Measurements from ENCODE around the gene CORO2A. TPM values are rescaled to one million over a fixed set of nuclear protein-coding genes. Genes with fewer than 3 reads are reported as not detected.

Gene CORO2A
- polyA plus RNA-seq, 4 donors = 2.1 to 2.8 (median 2.1) TPM

DNA sequence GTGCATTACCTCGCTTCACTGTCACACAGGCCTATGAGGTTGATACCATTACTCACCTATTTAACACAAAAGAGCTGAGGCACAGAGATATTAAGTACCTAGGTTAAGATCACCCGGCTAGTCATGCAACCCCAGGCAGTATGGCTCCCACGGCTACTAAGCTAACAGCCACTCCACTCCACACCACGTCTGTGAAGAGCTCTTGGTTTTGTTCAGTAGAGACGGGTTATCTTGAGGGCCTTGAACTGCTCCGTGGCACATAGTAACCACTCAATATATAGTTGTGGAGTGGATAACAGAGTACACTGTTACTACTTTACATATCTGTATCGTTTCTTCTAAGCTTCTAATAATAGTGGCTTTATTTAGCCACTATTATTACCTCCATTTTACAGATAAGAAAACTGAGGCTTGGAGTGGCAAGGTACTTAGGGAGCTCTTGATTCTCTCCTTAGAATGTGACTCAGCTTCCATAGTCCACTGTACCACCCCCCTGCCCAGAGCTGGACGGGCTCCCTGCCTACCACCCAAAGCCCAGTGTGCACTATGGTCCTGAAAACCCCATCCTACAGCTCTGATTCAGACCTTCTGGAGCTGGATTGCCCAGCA is 1.0 kb upstream of the CORO2A start:
- no peak for DNase-seq (ENCODE audit: low read depth in 4 of 4, low spot score in 2 of 4)

DNA sequence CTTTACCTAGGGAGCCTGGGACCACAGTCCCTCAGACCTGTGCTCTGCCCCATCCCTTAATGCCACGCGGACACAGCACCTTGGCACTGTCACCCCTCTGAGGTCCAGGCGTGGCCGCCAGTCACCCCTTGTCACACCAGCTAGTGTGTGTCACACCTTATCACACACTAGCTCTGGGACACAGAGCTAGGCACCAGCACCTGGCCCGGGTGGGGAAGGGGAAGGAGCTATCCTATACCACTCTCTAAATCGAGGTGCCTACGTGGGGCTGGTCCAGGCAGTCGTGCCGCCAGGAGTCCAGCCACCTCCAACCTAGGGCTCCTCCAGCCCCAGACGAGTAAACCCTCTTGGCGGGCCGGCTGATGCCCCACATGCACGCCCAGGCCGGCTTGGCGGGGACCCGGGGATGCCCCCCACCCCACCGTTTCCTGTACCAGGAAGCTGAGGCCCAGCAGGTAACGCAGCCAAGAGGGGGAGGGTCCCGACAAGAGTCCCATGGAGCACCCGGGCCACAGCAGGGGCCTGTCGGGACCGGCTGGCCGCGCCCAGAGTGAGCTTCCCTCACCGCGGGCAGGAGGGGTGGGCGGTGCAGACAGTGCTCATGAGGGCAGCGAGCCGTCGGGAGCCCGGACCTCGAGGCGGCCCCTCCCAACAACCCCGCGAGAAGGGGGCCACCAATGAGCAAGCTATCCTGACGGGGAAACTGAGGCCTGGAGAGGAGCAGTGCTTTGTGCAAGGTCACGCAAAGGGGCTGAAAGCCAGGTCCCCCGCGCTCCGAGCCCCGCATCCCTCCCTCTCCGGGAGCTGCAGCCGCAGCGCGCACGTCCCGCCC is 550 bp downstream of the CORO2A start:
- DNase-seq (ENCODE audit: low read depth in 4 of 4, low spot score in 2 of 4) = no peak

DNA sequence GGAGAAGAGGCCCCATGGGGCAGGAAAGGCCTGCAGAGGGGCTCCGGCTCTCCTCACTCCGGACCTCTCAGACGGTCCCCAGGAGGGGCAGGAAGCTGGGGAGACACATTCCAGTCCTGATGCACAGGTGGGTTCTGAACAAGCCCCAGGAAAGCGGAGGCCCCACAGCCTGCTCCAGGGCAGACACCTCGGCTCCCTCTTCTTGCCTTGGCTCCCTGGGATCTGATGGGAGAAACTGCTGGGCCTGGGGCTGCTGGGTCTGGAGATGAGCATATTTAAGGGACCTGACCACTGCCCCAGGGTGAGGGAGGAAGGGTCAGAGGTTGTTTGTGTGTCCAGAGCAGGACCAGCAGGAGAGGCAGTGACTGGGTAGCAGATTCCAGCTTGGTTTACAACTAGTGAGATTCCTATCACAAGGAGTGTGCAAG is 1.2 kb downstream of the CORO2A start:
- DNase-seq (ENCODE audit: low read depth in 4 of 4, low spot score in 2 of 4) = no peak

DNA sequence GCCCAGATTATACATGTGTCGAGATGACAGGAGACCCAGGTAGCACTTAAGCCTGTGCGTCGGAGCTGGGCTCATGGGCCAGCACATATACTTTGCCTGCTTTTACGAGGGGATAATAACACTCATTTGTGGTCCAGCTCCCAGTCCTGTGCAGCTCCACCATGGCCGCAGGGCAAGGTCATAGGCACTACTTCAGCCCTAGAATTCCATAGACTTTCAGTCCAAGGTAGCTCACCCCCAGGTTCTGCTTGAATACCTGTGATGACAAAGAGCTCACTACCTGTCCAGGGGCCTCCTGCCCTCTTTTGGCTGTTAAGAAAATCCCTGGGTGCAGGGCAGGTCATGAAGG is 1.7 kb downstream of the CORO2A start:
- DNase-seq (ENCODE audit: low read depth in 4 of 4, low spot score in 2 of 4) = no peak

DNA sequence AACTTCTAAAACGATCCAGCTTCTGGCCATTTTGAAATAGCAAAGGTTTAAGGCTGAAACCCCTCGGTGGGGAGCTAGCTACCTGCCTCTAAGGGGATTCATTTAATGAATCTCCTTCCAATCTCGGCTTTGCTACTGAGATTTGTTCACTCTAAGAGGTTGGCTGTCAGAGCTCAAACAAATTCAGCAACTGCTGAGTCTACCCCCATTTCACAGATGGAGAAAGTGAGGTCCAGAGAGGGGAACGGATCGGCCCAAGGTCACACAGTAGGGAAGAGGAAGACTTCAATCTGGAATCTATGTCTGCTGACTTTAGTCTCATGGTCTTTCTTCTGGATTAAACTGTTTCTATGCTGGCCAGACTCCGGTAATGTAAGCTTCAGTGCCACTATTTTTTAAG is 3.0 kb downstream of the CORO2A start:
- no peak for DNase-seq (ENCODE audit: low read depth in 4 of 4, low spot score in 2 of 4)

DNA sequence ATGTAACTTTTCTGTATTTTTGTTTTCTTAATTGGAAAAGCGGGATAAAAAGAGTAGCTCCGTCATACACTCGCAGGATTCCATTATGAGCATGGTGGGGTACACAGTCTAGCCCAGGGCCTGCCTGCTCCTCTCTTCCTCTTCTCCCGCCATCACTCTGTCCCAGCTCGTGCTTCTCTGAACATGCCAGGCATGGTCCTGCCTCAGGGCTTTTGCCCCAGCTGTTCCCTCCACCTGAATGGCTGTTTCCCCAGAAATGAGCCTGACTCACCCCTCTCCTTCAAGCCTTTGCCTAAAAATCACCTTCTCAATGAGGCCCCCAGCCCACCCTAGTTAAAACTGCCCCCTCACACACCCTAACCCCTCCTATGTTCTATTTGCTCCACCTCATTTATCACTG is 4.5 kb downstream of the CORO2A start:
- no peak for DNase-seq (ENCODE audit: low read depth in 4 of 4, low spot score in 2 of 4)

DNA sequence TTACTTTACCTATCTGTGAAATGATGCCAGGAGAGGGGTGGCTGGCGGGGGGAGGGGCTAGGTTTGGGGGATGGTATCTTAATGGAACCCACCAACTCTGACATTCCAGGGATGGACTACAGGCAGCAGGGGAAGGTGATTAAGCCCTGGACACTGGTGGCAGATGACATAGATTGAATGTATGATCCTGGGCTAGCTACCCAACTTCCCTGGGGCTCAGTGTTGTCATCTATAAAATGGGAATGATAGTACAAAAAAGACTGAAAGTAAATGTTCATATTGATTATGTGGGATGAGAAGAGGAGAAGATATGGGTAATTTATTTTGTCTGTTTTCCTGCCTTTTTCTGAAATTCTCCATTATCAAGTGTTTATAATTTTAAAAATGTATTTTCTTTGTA is 6.2 kb downstream of the CORO2A start:
- DNase-seq (ENCODE audit: low read depth in 4 of 4, low spot score in 2 of 4) = no peak

DNA sequence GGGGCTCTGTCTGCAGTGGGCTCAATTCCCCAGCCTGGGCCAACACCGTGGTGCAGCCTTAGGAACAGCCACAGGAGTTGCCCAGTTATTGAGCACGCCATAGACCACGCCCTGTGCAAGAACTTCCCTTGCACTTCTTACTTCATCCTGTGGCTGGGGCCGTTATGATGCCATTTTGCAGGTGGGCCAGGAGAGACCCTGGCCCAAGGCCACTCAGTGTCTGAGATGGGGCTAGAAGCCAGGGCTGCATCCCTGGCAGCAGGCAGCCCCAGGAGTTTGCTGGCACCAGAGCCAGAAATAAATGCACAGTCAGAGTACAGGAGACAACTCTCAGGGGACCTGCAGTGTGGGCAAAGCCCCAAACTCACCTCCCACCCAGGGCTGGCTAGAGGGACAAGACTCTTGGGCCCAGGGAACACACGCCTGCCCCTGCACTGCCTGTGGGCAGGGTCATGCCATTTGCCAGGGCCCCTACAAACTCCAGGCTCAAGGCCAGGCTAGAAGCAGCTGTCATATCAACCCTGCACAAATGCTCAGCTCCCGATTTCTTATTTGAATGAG is 6.7 kb downstream of the CORO2A start:
- DNase-seq (ENCODE audit: low read depth in 4 of 4, low spot score in 2 of 4) = no peak

DNA sequence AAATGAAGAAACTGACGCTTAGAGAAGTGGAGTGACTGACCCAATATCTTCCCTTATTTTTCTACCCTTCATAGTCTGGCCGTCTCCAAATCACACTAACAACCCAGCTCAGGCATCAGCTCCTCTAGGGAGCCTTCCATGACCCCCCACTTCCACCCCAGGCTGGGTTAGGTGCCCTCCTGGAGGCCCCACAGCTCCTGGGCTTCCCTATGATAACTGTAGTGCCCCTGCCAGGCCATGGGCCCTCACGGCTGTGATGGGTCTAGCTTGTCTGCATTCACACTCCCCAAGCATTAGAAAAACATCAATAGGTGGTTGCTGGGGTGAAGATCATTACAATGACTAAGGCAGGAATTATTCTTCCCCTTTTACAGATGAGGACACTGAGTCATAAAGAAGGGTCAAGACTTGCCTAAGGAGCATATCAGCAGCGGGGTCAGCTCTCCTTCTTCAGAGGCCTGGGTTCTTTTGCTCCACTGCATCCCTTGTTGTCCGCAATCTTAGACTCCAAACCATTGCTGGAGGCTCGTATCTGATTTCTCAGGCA is 7.3 kb downstream of the CORO2A start:
- DNase-seq (ENCODE audit: low read depth in 4 of 4, low spot score in 2 of 4) = no peak

DNA sequence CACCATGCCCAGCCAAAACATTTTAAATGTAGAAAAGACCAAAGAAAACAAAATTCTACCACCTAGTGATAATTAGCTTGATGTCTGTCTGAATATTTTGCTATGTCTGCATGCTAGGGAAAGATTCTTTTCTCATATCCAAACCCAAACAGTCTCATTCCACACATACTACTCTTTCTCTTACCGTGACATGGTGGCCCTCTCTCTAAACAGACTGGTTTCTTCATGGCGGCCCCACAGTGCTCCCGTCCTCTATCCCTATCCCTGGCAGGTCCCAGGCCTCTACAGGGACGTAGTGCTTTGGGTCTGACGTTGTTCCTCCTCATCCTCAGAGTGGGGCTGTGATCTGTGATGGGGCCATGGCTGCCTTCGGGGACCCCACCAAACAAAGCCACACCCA is 8.1 kb downstream of the CORO2A start:
- no peak for DNase-seq (ENCODE audit: low read depth in 4 of 4, low spot score in 2 of 4)

DNA sequence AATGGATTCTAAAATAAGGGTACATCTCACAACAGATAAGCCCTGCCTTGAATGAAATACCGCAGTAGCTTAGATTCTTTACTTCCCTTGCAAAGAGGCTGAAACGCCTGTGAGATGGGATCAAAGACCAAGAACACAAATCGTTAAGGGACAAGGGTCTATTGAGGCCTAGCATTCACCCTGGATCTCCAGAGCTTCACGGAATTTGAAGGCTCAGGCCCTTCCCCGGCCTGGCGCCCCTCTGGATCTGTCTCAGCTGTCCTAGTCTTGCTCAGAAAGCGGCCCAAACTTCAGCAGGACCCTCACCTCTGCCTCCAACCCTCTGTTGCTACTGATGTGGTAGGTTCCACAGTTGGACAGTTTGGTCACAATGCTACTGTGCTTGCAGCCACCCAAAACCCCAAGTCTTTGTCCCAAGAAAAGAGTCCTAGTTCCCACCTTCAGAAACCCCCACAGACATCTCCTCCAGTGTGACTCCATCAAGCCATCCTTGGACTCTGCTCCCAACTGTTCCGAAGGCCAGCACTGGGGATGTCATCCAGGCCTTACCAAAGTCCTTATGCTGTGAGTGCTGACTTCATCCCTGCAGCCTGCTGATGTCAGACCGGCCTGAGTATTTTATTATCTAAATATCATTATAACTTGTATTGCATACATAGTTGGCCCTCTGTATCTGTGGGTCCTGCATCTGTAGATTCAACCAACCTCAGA is 9.4 kb downstream of the CORO2A start:
- DNase-seq (ENCODE audit: low read depth in 4 of 4, low spot score in 2 of 4) = no peak

DNA sequence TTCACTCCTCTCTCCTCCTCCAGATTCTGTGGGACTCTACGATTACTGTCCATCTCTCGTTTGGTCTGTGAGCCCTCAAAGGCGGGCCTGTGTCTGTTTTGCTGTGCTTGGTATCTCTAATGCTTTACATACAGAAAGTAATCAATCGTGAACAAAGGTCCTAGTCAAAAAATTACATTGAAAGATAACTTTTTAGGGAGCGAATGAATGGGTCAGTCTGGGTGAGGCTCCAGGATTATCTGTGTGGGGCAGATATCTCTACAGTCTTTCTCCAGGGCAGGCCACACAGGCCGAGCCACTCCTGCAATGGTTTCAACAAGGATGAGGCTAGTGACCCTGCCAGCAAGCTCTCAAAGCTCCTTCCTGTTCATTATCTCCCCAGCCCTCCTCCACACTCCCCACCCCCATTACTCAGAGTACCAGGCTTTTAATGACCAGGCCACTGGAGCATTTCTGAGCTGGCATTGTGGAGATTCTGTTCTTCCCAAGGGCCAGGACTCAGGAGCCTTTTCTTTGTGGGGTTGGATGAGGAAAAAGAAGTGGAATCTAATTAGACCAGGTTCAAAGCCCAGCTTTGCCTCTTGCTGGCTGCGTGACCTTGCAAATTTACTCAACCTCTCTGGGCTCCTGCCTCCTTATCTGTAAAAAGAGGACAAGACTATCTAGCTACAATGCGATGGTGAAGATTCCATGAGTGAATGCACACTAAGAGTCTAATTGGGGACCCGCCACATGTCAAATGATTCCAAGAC is 10.2 kb downstream of the CORO2A start:
- DNase-seq (ENCODE audit: low read depth in 4 of 4, low spot score in 2 of 4) = no peak

DNA sequence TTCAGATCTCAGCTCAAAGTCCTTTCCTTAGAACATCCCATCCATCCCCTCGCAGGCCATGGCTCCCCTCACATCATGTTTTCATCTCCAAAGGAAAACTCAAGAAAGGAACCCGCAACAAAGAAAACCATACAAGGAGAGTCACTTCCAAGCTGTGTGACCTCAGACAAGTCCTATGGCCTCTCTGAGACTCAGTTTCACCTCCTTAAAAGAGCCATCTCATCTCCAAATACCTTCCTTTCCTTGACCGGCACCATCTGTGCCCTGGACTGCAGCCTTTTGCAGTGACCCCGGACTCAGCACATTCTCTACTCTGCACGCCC is 10.7 kb downstream of the CORO2A start:
- DNase-seq (ENCODE audit: low read depth in 4 of 4, low spot score in 2 of 4) = no peak

DNA sequence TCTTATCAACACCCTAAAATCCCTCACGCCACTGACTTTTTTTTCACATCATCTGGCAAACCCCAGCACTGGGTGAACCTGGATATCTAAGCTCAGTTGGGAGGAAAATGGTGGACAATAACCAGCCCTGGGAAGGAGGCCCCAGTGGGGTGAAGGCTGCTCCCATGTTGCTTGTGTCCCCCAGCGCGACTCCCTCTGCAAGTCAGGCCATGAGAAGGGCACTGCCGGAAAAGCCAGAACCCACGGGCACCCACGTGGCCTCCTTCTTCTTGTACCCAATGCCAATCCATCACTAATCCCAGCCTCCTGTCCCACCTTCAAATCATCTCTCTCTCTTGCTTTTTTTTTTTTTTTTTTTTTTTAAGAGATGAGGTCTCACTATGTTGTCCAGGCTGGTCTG is 11.4 kb downstream of the CORO2A start:
- no peak for DNase-seq (ENCODE audit: low read depth in 4 of 4, low spot score in 2 of 4)

DNA sequence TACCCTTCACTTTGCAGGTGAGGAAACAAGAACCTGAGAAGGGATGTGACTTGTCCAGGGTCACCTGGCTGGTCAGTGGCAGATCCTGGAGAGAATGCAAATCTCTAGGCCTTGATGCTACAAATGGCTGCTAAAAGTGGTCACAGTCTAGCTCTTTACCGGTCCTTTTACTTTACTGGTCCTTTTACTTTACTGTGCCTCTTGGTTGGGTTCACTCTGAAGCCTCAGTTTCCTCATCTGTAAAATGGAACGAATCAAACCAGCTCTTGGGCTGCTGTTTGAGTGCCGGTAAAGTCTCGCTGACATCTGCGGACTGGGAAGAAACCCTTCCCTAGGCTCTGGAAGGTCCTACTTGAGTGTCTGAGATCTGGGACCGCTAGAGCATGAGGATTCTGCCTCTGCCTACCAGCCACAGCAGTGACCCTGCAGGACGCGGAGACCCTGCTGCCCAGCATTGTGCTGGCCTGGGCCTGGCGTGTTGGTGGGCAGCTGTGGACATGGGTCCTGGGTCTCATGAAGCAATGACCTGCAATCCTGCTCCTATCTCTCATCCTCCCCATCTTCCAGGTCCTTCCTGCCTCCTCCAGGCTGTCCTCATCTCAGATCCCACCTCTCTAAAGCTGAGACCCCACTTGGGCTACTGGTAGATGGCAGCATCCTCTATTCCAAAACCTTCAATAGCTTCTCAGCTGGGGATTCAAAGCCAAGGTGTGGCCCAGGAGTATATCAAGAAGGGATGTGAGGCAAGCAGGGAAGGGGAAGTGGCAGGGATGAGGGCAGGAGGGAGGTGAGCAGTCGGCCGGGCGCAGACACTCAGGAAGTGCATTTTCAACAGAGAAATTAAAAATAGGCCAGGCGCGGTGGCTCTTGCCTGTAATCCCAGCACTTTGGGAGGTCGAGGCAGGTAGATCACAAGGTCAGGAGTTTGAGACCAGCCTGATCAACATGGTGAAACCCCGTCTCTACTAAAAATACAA is 13.3 kb downstream of the CORO2A start:
- no peak for DNase-seq (ENCODE audit: low read depth in 4 of 4, low spot score in 2 of 4)

DNA sequence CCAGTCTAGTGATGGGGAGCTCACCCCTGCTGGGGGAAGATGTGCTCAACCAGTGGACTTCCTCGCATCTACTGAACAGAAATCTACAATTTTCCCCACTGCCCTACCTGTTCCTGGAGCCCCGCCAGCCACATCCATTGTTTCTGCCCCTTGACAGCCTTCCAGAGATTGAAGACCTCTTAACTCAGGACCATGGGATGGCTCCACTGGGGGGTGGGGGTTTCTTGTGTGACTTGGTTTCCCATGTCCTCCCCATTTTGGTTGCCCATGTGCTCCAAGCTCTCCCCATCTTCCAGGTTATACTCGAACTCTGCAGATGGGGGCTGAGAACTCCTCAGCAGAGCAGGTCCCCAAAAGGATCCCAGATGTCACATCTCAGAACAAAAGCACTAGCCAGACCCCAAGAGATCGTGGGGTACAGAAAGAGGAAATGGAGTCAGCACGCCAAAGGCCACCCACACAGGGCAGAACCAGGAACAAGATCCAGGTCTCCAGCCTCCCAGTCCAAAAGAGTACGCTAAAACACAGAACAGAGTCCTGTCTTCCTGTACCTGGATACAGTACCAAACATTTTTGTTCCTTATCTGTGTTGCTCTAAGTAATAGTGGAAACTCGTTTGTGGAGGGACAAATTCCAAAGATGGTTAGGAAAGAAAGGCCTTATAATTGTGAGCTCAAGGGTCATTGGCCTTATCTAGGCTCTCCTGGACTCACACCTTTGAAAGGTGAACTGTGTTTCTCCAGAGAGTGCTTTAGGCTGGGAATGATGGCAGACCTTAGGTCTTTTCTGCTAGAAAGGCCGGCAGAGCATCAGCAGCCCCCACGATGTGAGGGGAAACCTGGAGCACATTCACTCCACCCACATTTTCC is 15.8 kb downstream of the CORO2A start:
- DNase-seq (ENCODE audit: low read depth in 4 of 4, low spot score in 2 of 4) = no peak

DNA sequence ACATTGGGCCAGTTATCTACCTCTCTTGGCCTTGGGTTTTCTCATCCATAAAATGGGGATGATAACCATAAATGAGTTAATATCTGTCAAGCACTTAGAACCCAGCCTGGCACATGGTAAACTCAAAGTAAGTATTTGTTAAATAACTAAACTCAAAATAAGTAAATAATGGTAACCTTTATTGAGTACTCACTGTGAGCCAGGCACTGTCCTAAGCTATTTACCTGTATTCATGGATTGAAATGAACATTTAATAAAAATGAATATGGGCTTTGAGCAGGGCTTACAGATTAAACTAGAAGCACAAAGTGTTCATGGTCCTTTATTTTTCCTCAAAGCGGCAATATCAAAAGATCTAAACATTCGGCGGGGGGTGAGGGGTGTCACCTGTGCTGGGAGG is 16.7 kb downstream of the CORO2A start:
- no peak for DNase-seq (ENCODE audit: low read depth in 4 of 4, low spot score in 2 of 4)

DNA sequence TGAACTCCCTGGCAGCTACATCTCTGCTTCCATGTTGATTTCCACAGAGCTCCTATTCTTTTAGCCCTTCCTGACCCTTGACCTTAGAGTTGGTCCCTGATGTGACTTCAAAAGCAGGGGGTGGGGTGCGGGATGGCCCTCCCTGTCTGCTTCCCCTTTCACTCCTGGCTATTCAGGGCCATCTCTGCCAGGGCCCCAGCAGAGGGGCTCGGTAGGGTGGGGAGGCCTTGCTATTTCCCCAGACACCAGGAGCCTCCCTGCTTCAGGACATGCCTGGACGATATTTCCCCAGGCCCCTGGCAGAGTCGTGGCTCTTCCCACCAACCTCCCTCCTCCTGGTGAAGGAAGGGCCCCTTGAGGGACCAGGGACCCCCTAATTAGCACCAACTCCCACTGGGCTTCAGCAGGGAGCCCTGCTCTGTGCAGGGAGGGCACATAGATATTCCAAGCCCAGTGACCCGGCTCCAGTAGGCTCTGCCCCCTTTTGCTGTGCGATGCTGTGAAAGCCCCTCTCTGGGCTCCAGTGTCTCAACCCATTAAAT is 17.3 kb downstream of the CORO2A start:
- DNase-seq (ENCODE audit: low read depth in 4 of 4, low spot score in 2 of 4) = no peak

Data from left renal cortex interstitium (tissue), 4 donors.